Cardiac septum (tissue), 1 donor: ENCODE measurements around the gene MPDZ. TPM values are rescaled to one million over a fixed set of nuclear protein-coding genes. Genes with fewer than 3 reads are reported as not detected.

Source experiments
- DNase-seq: peaks from one replicate; pipeline ENCODE4 v3.0.0-alpha.2; 2020; ENCODE audit warnings: low spot score
- intact Hi-C: fragments of 100-400 bp; cut with DNase I; formaldehyde crosslinking; loops from one replicate; pipeline ENCODE4 v1.14.0; 2022
- total RNA-seq: library from RNA; stranded (reverse); fragmentation: NEBNext Ultra II Directional; extraction: Animal tissue kit (Norgen Biotek cat#: 25700); gene quantifications from one replicate; pipeline ENCODE4 v1.2.1, GENCODE V29; 2021
- donor health status: DM: no; HTN: no; CAD: no.

MPDZ gene
- total RNA-seq, 1 donor from 2014 or later: 97.3 TPM

DNA sequence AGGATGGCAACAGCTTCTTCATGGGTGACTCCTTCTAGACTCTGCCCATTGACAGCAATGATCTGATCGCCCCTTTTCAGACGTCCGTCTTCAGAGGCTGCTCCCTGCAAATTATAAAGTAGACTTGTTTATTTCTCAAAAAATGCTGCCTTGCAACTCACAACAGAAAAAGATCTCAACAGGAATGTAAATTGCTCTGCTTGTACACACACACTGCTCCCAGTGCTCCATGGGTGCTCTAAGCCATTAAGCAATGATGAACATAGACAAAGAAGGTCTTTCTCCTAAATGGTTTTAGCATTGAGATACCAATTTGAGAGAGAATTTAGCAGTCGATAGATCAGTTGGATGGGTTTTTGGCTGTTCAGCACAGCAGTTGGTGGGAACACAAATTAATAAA is 172.5 kb downstream of the MPDZ start:
- intact Hi-C loops: no loop called here
- no peak for DNase-seq

DNA sequence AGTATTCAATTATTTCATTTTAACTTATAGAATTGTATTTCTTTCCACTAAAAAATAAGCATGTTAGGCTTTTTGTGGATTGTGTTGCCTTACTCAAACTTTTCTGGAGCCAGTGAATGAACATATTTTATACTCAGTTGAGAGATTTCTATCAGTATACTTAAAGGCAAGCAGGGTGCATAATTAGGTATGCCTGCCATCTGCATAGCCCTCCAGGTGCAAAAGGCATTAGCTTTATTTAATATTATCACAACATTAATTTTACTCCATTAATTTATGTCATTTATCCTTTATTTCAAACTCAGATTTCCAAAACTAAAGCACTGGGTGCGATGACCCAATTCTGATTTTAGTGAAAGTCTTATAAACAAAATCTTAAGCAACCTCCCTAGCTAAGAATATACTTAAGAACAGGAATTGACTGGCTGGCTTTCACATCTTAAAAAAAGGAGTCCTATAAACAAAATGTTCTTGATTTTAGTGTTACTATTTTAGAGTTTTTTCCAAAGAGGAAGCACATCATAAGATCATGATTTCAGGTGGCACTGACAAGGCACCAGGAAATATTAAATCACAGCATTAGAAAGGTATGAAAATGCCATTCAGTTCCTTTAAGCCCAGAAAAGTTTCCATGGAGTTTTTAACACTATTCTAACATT is 178.4 kb downstream of the MPDZ start:
- intact Hi-C loops: no loop called here
- DNase-seq: no peak

- intact Hi-C loops: no loop called here
- no peak for DNase-seq
Observed at GRCh38 chr9:13095056-13095455, 184.4 kb downstream of the MPDZ start.

DNA sequence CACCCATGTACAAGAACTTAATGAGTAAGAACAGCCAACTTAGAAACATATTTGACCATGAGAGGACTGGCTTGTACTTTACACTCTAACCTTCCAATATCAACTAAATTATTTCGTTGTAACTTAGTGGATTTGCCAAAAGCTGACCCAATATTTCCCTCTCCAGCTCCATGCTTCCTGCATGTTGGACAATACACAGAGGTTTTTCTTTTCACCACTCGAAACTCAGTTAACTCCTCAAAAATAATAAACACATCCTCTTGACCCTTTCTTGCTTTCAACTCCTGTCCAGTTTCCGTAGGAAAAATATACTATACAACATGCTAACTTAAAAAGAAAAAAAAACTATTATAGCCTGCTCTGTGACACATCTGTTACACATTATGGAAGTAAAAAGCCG is 188.9 kb downstream of the MPDZ start:
- DNase-seq: no peak
- intact Hi-C loops: no loop called here

- intact Hi-C loops: loop anchor here (2.0 to 5.0 kb wide), 2 partner anchors 55 to 367 kb away; no protein-coding TSS in a partner anchor
- DNase-seq: no peak
Observed at GRCh38 chr9:13089666-13090065, 189.8 kb downstream of the MPDZ start.

GRCh38 chr9:13088720-13089427 is 190.6 kb downstream of the MPDZ start:
- DNase-seq: no peak
- intact Hi-C loops: loop anchor here (2.0 to 5.0 kb wide), 2 partner anchors 54 to 367 kb away; no protein-coding TSS in a partner anchor

DNA sequence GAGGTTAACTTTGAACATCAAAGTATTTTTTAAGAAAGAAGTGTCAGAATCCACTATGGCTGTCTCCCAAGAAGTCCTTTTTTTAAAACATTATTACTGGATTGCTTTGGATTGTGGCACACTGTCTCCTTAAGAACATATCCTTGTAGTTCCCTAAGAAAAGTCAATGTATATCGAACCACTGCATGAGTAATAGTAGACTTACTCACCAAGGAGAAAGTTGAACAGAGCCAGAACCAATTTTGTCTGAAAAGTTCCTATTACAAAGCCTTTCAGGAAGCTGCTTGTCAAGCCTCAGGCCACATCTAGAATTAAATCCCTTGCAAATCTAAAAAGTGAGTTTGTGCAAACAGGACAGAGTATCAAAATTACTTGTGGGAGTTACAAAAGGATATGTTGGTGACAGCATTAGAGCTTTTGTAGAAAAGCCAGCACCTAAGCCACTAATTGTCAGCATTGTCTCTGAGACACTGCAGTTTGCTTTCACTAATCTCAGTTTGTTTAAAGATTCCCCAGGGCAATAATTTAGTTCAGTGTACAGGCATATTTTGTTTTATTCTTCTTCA is 195.4 kb downstream of the MPDZ start:
- DNase-seq: no peak
- intact Hi-C loops: no loop called here

GRCh38 chr9:13083366-13083765 is 196.1 kb downstream of the MPDZ start:
- intact Hi-C loops: no loop called here
- DNase-seq: no peak

DNA sequence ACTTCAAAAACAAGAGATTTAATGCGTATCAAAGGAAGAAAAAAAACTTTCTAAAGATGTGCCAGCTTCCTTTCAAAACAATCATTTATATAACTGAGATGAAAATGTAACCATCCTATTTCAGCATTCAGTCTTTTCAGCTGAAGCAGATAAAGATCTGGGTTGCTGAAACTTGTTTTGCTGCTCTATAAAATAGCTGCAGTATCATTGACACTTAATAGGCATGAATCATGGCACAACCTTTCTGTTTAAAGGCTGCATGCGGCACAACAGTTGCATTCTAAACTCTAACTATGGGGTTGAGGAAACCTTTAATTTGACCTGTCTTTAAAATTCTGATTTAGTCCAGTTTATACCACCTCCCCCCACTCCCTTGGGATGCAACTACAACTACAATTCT is 196.7 kb downstream of the MPDZ start:
- no peak for DNase-seq
- intact Hi-C loops: no loop called here

DNA sequence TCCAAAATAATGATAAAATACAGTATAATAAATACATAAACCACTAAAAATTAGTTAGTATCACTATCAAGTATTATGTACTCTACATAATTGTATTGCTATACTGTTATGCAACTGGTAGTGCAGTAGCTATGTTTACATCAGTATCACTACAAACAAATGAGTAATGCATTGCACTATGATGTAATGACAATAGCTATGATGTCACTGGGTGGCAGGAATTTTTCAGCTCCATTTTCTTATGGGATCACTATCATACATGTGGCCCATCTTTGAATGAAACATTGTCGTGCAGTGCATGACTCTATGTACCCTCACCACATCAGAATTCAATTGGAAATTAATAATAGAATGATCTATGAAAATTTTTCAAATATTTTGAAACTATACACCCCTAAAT is 201.3 kb downstream of the MPDZ start:
- intact Hi-C loops: no loop called here
- DNase-seq: no peak

- intact Hi-C loops: no loop called here
- no peak for DNase-seq
Observed at GRCh38 chr9:13076616-13077015, 202.9 kb downstream of the MPDZ start.

- no peak for DNase-seq
- intact Hi-C loops: no loop called here
Observed at GRCh38 chr9:13071921-13072320, 207.6 kb downstream of the MPDZ start.

DNA sequence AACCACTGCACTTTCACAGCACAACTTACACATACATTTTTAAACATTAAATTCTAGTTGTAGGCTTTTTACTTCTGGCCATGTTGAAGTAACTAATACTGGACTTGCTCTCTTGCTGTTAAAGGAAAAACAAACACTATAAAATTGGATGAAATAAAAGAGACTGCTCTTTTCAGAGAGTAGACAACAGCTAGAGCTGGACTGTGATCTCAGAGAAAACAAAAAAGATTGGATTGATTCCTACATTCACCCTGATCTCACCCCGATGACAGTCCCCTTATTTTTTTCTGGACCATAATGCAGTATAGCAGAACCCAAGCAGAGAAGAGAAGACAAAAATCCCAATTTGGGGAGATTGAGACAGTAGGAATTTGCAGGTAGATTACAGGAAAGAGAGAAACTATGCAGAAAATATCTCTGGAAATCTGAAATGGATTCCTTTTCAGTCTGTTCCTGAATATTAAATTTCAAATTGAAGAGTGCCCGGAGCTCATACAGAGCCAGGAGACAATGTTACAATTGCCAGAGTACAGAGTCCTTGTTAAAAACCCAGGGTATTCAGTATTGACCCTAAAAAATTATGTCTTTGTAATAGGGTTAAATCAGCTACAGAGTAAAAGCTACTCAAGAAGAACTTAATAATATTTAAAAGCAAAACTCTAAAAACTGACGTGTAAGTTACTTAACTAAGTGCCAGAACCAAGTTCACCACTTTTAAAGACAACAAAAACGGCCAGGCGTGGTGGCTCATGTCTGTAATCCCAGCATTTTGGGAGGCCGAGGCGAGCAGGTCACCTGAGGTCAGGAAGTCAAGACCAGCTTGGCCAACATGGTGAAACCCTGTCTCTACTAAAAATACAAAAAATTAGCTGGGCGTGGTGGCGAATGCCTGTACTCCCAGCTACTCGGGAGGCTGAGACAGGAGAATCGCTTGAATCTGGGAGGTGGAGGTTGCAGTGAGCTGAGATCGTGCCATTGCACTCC is 208.6 kb downstream of the MPDZ start:
- intact Hi-C loops: no loop called here
- DNase-seq: no peak

DNA sequence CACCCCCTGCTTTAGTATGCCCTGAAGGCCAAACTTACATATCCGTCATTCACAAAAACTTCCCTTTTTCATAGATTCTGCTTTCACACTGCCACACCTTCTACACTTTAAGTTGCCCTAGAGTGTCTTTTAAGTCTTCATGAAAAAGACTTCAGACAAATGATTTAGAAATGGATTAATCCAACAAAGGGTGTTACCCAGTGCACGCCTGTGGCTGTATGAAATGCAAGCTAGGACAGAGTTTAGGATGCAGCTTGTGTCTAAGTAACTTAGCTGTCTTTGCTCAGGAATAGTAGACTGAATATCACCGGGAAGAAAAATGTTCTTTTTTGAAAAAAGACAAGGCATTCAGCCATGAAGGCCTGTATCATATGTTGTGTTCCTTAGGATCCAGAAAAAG is 210.0 kb downstream of the MPDZ start:
- intact Hi-C loops: no loop called here
- DNase-seq: no peak

GRCh38 chr9:13064676-13065075 is 214.8 kb downstream of the MPDZ start:
- DNase-seq: no peak
- intact Hi-C loops: no loop called here

DNA sequence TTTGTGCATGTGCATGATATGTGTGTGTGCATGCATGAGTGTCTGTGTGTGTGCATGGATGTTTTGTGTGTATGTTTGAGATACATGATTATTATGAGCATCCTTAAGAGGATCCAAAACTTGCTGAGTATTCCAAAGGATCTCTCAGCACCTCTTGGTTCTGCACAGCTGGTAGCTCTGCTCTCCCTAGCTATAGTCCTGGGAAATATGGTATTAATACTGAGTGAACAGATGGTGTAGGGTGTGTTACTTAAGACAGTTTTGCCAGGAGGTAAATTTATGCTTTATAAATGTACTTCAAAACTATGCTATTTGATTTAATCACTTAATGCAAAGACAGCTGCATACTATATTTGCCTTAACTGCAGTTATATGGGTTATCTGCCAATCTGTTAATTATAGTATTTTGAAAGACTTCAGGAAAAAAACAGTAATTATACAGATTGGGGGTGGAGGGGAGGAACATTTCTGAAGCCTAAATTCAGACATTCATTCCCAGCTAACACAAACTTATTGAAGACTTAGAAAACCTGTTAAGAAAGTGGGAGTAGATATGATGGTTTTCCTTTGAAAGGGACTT is 215.5 kb downstream of the MPDZ start:
- intact Hi-C loops: no loop called here
- DNase-seq: no peak

DNA sequence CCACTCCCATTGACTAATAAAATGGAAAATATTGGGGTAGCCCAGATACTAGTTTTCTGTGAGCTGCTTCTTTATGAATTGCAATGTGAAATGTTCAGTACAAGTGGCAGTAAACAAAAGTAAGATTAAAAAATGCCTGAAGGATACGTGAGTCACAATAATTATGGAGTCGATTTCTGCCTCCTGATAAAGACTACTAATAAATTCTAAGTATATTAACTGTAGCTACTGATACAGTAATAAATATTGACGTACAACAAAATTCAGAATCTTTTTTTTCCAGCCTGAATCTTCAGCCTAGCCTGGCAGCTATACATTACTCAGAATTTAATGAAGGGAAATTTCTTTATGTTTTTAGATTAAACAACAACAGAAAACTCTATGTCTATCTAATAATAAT is 218.1 kb downstream of the MPDZ start:
- intact Hi-C loops: no loop called here
- DNase-seq: no peak
